Measurements from ENCODE around the gene ROBO2.
"Not testable (repeated sequence)": the region's sequence is repeated elsewhere in the genome, so short reads cannot be mapped to it uniquely, and the experiment has no call there.

The ROBO2 gene

DNA sequence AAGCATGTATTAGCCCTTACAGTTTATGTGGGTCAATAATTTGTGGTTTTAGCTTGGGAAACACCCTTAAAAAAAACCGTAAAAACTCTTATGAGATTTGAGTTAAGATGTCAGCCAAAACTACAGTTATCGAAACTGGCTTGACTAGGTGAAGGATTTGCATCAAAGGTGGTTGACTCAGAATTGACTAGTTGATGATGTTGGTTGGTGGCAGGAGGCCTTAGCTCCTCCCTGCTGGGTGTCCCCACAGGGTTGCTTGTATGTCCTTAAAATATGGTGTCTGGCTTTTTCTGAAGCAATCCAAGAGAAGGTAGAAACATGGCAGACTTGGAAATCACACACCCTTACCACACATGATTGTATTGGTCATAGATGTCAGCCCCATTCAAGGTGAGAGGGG lies 305.1 kb downstream of the ROBO2 start:
- DNase-seq, result no peak

DNA sequence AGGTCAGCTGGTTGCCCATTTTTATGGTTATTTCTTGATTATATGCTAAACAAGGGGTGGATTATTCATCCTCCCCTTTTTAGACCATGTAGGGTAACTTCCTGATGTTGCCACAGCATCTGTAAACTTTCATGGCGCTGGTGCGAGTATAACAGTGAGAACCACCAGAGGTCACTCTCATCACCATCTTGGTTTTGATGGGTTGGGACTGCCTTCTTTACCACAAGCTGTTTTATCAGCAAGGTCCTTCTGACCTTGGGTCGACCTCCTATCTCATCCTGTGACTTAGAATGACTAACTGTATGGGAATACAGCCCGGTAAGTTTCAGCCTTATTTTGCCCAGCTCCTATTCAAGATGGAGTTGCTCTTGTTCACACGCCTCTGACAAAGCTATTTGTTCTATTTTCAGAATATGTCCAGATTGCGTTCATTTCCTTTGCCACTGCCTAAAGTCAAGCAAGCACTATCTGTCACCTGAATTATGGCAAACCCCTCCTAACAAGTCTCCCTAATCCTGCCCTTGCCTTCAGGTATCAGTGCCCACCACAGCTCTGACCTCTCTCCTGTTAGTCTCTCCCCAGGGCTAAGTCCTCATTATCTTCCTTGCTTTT lies 308.5 kb downstream of the ROBO2 start:
- DNase-seq, result no peak

DNA sequence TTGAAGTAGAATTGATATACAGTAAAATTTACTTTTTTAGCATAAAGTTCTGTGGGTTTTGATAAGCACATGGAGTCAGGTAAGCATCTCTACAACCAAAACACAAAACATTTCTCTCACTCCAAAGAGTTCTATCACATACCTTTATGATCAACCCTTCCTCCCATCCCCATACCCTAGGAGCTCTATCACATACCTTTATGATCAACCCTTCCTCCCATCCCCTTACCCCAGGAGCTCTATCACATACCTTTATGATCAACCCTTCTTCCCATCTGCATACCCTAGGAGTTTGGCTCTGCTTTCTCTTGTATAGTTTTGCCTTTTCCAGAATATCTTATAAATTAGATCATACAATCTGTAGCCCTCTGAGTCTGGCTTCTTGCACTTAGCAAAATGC lies 315.1 kb downstream of the ROBO2 start:
- DNase-seq, result no peak

DNA sequence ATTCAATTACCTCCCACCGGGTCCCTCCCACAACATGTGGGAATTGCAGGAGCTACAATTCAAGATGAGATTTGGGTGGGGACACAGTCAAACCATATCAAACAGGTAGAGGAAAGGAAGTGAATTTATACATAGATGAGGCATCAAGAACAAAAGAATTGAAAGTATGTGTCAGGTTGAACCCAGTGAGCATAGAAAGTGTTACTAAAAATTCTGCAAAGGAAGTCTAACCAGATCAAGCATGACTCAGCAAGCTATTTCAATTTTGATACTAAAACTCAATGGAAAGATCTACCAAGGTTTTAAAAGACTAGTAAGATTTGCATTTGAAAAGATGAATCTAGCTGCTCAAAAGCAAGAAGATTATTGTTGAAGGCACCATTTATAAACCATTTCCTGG lies 323.0 kb downstream of the ROBO2 start:
- no peak for DNase-seq

DNA sequence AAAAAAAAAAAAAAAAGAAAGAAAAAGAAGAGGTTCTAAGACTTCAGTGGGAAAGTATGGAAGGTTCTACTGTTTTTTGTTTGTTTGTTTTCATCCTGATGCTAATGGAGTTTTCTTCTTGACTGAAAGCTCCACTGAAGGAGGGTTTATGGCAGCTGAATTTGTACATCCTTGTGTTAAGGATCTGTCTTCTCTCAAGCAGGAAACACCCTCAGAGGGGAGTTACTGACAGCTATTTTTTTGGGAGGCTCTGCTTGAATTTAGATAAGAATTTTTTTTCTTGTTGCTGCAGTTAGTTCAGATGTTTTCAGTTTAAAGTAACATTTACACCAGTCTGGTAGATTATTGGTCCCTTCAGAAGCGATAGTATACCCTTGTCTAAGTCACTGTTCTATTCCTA lies 325.3 kb downstream of the ROBO2 start:
- DNase-seq, result no peak

DNA sequence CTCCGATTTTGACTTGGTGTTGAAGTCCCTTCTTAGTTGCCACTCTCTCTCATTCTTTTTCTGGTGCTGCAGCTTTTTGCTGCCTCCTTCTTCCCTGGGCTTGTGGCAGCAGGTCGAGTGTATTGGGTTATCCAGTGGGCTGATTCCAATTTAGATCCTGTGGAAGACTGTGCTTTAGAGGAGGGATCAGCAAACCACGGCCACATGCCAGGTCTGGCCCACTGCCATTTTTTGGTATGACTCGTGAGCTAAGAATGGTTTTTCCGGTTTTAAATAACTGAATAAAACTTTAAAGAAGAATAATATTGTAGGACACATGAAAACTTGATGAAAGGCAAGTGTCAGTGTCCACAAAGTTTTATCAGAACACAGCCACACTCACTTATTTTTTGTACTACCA lies 330.5 kb downstream of the ROBO2 start:
- DNase-seq, result no peak

DNA sequence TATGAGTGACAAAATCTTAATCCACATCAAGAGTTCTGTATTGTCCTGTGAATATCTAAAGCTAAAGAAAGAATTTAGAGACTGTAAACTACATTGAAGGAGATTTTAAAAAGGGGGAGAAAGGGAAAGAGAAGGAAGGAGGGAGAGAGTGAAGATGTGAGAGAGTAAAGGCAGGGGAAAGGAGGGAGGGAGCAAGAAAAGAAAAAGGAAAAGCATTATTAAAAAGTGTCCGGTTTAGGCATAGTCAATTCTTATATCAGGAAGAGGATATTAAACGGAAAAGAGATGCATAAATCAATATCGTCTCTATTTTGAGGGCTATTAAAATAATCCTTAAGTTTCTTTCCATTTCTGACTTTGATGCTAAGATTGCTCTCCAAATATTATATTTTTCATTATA lies 332.1 kb downstream of the ROBO2 start:
- no peak for DNase-seq

DNA sequence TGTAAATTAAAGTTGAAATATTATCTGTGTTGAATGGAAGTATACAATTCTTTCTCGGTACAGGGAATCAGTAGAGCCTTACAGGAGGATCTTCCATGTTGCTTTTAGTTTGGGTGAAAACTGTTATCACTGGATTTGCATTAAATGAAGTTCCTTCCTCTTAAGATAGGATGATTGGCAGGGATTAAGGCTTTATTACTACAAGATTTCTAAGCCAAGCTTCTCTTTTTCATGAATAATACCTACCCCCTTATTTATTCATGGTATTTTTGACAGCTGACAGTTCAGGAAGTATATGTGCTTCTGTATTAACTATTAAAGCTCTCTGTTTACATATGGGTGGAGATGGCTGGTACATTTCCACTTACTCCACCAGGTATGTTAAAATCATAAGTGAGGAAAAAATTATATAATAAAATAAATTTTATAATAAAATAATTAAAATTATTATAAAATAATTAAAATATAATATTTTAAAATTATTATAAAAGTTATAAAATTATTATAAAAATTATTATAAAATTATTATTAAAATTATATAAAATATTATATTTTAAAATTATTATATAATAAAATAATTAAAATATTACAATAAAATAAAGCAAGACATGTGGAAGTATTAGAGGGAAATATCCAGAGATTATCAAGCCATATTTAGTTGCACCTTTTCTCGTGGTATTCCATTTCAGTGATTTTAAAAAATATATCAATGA lies 332.9 kb downstream of the ROBO2 start:
- no peak for DNase-seq

DNA sequence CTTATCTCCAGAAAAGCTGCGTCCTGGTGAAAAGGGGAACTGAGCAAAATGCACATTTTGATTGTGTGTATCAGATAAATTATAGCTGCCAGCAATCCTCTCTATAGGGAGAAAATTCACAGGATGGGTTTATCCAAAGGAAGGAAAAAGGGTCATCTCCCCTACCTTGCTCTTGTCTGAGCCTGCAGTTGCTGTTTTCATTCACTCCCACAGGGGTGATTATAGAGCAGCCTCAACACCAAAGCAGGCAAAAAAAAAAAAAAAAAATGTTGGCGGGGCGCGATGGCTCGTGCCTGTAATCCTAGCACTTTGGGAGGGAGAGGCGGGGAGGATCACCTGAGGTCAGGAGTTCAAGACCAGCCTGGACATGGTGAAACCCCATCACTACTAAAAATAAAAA lies 333.7 kb downstream of the ROBO2 start:
- DNase-seq, result no peak

DNA sequence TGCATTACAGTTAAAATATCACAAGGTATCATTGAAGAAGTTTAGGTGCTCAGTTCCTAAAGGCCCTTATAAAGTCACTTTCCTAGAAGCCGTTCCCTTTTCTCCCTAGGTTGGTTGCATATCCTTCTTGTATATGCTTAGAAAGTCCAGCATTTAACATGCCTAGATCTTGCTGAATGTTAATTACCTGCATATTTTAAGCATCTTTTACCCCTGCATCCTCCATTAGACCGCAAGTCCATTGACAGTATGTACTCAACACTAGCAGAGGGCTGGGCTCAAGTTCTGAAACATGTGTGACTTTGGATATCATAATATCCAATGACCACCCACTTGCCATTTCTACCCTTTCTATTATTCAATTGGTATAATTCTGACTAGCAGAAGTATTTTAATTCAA lies 336.6 kb downstream of the ROBO2 start:
- no peak for DNase-seq

DNA sequence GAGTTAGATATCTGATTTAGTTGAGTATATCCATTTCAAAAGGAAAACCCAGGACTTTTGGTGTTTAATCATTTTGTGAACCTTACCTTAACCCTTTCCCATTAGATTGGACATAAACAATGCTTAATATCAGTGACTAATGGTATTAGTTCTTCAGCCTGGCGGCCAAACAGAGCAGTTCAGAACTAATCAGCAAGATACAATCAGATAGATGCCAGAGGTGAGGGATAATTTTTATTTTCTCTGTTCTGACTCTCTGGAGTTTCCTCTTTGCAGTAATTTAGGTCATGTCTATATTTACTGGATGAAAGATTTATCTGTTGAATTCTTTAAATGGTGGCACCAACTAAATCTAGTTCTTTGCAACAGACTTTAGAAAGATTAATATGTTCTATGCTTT lies 337.8 kb downstream of the ROBO2 start:
- no peak for DNase-seq

DNA sequence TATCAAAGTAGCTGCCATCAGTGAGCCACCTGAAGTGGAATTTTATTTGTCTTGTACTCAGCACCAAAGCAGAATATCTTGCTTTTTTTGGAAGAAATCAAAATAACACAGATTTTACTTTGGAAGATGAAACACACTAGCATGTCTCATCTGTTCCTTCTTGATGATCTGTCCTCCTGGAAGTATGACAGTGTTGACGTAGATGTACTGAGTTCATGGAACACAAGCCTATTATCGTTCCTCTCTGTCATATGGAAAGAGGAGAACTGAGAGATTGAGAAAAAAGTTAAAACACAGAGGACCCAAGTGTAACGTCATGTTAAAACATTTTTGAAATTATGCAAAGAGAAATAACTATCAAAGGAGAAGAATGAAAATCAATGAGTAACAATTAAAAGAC lies 340.2 kb downstream of the ROBO2 start:
- no peak for DNase-seq

DNA sequence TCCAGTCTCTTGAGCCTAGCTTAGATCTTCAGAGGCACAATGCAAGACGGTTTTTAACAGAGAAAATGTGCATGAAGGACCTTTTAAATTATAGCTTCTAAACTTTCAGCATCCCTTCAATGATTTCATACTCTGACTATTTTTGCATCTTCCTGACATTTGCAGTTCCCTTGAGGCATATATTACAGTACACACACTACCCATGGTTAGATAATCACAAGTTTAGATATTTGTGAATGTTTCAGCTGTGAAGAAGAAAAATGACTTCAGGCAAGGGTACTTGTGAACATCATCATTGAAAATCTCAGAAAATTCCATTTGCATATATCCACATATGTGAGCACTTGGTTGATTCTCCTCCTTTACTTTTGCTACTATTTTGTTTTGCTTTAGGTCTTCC lies 341.5 kb downstream of the ROBO2 start:
- DNase-seq, result no peak

DNA sequence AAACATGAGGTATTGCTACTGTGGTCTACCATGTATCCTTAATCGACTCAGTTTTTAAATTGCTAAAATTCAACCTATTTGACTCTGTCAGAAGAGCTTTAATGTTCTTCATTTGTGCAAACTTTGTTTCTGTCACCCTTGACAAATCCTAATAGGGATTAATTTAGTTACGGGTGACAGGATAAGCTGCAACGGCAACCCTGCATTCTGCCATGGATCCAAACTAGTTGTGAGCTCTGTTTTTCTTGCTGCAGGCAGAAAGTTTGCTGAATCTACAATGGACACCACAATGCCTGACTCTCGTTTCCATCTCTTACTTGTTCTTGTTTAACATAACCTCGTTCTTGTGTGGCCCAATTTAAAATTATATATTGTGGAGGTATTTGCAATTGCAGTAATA lies 352.3 kb downstream of the ROBO2 start:
- DNase-seq, result no peak

DNA sequence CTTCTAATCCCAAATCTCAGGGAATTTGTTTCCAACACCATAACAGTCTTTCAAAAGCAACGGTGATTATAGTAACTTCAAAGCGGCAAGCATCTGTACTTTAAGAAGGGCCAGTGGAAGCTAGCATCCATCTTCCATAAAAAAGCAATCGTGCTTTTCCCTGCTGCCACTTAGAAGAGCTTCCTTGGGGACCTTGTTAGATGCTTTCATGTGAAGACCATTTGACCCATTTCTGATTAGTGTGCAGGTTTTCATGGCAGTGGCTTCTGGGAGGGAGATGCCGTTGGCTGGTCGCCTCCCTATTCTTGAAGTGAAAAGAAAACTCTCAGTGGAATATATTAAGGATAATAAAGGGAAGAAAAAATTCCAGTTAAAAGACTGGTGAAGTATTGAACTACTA lies 354.1 kb downstream of the ROBO2 start:
- DNase-seq, result no peak

DNA sequence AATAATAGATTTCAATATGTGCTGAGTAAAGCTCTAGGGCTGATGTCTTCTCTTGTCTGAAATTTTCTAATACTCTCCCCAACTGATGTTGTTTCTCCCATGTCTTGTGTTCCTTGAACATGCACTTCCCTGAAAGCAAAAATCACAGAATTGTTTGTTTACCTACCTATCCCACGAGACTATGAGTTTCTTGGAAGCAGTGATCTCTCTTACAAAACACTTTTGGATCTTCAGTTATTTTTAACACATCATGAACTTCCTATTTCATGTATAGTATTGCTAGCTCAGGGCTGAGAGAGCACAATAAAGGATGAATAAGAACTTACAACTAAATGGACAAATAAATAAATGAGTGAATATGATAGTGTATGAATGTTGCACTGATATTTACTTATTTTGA lies 365.0 kb downstream of the ROBO2 start:
- no peak for DNase-seq

DNA sequence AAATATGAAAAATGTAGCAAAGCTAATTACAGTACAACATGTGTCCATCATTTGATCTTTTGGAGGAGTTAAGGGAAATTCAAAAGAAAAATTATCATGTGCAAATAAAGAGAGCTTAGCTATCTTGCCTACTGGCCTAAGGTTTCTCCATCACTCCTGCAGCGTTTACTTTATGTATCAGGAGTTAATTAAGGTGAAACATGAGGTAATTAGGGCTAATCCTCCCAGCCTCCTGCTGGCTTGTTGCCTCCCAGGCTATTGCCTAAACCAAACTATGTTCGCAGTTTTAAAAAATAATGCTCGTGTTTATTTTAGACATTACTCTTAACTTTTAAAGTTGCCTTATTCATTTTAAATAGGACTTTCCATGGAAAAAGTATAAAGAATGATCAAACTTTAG lies 367.5 kb downstream of the ROBO2 start:
- DNase-seq, result no peak

DNA sequence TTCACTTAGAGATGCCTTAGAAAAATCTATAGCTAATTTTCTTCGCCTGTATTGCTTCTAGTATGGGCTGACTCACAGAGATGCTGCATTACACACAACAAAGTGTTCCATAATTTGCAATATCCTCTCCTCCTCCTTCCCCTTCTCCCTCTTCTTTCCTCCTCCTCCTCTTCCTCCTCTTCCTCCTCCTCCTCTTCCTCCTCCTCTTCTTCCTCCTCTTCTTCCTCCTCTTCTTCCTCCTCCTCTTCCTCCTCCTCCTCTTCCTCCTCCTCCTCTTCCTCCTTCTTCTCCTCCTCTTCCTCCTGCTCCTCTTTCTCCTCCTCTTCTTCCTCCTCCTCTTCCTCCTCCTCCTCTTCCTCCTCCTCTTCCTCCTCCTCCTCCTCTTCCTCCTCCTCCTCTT lies 370.4 kb downstream of the ROBO2 start:
- DNase-seq, result not testable (repeated sequence)

DNA sequence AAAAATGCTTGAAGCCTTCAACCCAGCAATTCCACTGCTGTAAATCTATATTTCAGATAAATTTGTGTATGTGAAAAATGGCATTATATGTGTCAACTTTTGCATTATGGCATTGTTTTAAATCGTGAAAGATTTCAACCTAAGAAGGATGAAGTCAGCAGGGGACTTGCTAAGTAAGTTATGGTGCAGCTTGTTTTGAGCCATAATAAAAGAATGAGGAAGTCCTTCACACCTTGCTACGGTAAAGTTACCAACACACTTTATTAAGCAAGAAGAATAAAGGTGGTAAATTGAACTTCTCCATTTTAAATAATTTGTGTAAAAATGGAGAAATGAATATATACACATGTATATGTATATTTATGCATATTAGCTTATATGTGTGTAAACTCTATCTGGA lies 371.4 kb downstream of the ROBO2 start:
- no peak for DNase-seq

DNA sequence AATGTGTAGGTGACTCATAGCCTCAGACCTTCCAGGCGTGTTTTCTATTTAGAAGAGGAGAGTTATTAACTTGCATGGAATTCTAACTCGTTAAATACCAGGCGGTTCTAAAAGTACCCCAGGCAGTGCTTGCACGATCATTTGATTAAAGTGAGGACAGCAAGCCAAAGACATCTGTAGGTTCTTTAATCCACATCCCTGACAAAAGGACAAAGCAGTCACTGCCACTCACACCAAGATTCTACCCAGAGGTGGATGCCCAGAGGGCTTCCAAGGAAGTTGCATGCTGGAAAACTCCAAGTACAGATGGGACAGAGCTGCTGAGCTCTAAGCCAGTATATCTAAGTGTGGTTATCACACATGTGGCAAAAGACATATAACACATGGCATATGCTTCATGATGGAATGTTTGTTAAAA lies 372.1 kb downstream of the ROBO2 start:
- no peak for DNase-seq

DNA sequence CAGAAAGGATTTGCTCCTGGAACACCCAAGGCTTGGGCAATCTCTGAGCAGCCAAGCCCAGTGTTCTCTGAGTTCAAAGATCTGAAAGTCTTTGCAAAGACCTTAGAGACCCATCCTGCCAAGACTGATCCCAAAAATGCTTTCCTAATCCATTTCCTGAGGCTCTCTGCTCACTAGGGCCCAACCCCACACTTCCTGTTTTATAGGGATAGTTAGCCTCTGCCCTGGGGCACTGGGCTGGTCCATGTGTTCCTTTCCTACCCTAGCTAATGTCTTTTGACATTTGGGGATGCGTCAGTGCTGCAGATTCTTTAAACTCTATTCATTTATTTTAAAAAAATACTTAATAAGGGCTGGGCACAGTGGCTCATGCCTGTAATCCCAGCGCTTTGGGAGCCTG lies 372.7 kb downstream of the ROBO2 start:
- DNase-seq, result no peak

DNA sequence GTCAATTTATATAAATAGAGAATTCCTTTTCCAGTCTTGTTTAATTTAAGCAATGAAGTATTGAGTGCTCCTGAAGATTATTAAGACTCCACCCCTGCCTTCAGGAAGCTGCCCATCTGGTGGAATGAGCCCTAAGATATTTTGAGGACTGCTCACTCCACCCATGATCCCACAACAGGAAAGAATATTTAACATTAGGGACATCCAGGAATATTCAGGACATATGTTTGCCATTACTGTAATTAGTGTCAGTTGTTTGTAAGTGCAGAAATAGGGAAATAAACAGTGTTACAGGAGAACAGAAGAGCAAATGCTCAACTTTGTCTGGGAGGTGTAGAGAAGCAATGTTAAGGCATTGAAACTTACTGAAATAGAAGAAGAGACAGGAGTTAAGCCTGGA lies 375.0 kb downstream of the ROBO2 start:
- no peak for DNase-seq

DNA sequence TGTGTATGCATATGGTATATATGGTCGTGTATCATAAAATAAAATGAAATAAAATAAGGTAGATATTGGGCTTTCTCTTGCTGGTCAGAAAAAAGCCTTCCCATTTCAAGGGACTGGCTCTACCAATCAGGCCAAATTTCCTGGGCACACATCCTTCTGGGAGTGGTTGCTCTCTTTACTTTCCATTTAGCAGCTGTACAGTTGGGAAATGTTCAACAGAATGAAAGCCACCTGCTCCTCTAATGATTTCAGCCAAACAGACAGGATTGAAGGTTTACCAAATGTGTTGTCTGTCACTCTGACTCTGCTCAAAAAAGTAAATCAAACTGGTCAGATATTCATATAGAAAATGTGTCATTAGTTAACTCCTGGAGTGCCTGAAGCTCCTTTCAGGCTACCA lies 380.4 kb downstream of the ROBO2 start:
- no peak for DNase-seq

DNA sequence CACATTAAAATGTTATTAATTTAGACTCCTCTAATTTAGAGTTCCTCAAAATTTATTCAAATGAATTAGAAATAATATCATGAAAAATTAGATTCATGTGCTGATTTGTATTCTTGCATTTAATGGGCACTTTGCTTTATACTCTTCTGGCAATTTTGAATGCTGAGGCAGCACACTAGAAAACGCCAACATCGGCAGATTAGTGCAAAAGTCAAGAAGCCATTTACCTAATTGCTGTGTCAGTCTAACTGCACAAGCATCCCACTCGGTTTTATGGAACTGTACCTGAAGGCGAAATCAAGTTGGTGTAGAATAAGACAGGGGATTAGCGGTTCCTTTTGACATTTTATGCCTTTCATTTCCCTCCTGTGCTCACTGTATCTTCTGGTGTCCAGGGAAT lies 382.0 kb downstream of the ROBO2 start:
- no peak for DNase-seq

DNA sequence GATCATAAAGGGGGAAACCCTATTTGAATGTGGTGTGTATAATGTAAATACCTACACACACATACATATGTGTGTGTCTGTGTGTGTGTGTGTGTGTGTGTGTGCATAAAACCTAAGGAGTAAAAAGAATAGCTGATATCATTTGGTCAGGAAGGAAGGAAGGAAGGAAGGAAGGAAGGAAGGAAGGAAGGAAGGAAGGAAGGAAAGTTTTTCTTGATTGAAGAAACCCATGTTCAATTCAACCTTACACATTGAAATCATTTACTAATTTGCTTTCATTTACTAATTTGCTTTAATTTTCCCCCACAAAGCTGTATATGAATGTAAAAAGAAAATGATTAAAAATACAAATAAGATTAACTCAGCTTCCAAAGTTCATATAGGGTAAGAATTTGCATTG lies 386.6 kb downstream of the ROBO2 start:
- no peak for DNase-seq
